Fibroblast of pulmonary artery (primary cell): Measurements from ENCODE around the gene ZC3H7A.

Experiments
- DNase-seq: peaks from one replicate; pipeline ENCODE4 v3.0.0-alpha.2; 2010; ENCODE audit warnings: low read depth
- H3K4me3 ChIP-seq: replicated peaks from 2 replicates; pipeline ENCODE4 v1.5.1; 2011; ENCODE audit warnings: low read depth, mild to moderate bottlenecking, control low read depth, low read length, moderate library complexity
- CTCF ChIP-seq: IDR thresholded peaks from 2 replicates; pipeline ENCODE4 v1.5.1; 2011; ENCODE audit warnings: mild to moderate bottlenecking, control low read depth, low read length, inconsistent platforms; ENCODE audit errors: missing control alignments

The ZC3H7A gene

GRCh38 chr16:11784038-11784369 is 13.1 kb downstream of the ZC3H7A start:
- H3K4me3 ChIP-seq = peak overlapping the region; percentile 32
- TF ChIP-seq CTCF = no peak
- DNase-seq = no peak

- TF ChIP-seq CTCF = no peak
- peak; percentile 79 for DNase-seq
- H3K4me3 ChIP-seq = peak overlapping the region; percentile 32
Observed at GRCh38 chr16:11783319-11784037, 13.6 kb downstream of the ZC3H7A start.

GRCh38 chr16:11781773-11782172 is 15.3 kb downstream of the ZC3H7A start:
- no peak for DNase-seq
- TF ChIP-seq CTCF = no peak
- H3K4me3 ChIP-seq = no peak overlapping the region

- peak; percentile 58 for DNase-seq
- TF ChIP-seq CTCF = no peak
- H3K4me3 ChIP-seq = no peak overlapping the region
Observed at GRCh38 chr16:11780991-11781680, 15.9 kb downstream of the ZC3H7A start.

GRCh38 chr16:11779074-11779473 is 18.0 kb downstream of the ZC3H7A start:
- DNase-seq = no peak
- TF ChIP-seq CTCF = no peak

GRCh38 chr16:11774065-11774626 is 22.9 kb downstream of the ZC3H7A start:
- TF ChIP-seq CTCF = no peak
- DNase-seq = no peak
- no peak overlapping the region for H3K4me3 ChIP-seq

More at GRCh38 chr16:11779074-11779473, 18.0 kb downstream of the ZC3H7A start:
- no peak overlapping the region for H3K4me3 ChIP-seq

- DNase-seq = no peak
- no peak for TF ChIP-seq CTCF
- no peak overlapping the region for H3K4me3 ChIP-seq
Observed at GRCh38 chr16:11768849-11769248, 28.2 kb downstream of the ZC3H7A start.
